VCaP (cell line): ENCODE data around the gene KLHL28.

Experiments
- H3K27ac ChIP-seq: fragments of 450-650 bp; 2 replicates; pipeline ENCODE4 v1.5.1; 2017
- TF ChIP-seq, protein P1 (sequence below): fragments of 450-650 bp; conservative IDR thresholded peaks from 2 replicates; pipeline ENCODE4 v1.5.1; 2017; ENCODE audit warnings: mild to moderate bottlenecking, moderate library complexity

The KLHL28 gene

DNA sequence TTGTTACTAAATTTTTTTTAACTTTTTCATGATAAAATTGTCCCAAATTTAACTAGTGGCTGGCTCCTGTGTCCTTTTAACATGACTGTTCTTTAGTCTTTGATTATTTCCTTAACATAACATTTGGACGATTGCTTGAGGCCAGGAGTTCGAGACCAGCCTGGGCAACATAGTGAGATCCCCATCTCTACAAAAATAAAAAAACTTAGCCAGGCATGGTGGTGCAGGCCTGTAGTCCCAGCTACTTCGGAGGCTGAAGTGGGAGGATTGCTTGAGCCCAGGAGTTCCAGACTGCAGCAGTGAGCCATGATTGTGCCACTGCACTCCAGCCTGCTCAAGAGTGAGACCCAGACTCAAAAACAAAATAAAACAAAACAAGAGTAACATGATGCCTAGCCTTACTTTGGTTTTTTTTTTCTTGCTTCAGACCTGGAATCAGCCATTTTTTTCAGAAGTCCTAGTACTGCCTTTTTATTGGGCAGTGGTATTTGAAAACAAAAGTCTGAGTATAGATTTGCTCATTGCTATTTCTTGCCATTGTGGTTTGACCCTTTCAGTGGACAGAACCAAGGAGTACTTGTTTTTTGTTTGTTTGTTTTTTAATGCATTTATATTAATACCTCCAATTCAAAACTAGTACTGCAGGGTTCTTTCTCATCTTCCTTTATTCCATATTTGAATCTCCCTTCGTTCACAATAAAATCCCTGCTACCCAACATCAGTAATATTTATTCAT, 5.0 kb upstream of the KLHL28 start:
- TF ChIP-seq, protein P1, sequence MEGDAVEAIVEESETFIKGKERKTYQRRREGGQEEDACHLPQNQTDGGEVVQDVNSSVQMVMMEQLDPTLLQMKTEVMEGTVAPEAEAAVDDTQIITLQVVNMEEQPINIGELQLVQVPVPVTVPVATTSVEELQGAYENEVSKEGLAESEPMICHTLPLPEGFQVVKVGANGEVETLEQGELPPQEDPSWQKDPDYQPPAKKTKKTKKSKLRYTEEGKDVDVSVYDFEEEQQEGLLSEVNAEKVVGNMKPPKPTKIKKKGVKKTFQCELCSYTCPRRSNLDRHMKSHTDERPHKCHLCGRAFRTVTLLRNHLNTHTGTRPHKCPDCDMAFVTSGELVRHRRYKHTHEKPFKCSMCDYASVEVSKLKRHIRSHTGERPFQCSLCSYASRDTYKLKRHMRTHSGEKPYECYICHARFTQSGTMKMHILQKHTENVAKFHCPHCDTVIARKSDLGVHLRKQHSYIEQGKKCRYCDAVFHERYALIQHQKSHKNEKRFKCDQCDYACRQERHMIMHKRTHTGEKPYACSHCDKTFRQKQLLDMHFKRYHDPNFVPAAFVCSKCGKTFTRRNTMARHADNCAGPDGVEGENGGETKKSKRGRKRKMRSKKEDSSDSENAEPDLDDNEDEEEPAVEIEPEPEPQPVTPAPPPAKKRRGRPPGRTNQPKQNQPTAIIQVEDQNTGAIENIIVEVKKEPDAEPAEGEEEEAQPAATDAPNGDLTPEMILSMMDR = no peak
- no peak overlapping the region for H3K27ac ChIP-seq

DNA sequence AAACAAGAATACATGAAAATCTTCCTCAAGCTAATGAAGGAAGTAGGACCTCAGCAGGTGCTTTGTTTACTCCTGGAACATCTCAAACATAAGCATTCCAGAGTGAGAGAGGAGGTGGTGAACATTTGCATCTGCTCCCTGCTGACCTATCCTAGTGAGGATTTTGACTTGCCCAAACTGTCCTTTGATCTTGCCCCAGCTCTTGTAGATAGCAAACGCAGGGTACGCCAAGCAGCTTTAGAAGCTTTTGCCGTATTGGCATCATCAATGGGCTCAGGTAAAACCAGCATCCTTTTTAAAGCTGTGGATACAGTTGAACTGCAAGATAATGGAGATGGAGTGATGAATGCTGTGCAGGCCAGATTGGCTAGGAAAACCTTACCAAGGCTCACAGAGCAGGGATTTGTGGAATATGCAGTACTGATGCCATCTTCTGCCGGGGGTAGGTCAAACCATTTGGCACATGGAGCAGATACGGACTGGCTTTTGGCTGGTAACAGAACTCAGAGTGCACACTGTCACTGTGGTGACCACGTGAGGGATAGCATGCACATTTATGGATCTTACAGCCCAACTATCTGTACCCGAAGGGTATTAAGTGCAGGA, 2.1 kb upstream of the KLHL28 start:
- TF ChIP-seq, protein P1 = no peak
- H3K27ac ChIP-seq = no peak overlapping the region

DNA sequence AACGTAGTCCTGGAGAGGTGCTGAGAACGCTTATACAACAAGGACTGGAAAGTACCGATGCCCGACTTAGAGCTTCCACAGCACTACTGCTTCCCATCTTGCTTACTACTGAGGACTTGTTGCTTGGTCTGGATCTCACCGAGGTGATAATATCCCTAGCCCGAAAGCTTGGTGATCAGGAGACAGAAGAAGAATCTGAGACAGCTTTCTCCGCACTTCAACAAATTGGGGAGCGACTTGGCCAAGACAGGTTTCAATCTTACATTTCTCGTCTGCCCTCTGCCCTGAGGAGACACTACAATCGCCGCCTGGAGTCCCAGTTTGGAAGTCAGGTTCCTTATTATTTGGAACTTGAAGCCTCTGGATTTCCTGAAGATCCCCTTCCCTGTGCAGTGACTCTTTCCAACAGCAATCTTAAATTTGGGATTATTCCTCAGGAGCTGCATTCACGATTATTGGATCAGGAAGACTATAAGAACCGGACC, 1.3 kb upstream of the KLHL28 start:
- TF ChIP-seq, protein P1 = no peak
- no peak overlapping the region for H3K27ac ChIP-seq

DNA sequence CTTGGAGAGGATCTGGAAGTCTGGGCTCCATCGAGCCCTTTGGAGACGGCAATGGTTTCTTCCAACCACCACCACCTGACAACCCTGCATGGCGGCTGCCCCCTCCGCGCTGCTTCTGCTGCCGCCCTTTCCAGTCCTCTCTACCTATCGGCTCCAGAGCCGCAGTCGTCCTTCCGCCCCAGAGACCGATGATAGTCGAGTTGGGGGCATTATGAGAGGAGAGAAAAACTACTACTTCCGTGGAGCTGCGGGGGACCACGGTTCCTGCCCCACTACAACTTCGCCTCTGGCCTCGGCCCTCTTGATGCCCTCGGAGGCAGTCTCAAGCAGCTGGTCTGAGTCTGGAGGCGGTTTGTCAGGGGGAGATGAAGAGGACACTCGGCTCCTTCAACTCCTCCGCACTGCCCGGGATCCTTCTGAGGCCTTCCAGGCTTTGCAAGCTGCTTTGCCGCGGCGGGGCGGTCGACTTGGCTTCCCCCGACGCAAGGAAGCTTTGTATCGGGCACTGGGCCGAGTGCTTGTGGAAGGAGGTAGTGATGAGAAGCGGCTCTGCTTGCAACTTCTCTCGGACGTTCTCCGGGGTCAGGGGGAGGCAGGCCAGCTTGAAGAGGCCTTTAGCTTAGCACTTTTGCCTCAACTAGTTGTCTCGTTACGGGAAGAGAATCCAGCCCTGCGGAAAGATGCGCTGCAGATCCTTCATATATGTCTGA, 742 bp upstream of the KLHL28 start:
- H3K27ac ChIP-seq = peak overlapping the region; percentile 97

DNA sequence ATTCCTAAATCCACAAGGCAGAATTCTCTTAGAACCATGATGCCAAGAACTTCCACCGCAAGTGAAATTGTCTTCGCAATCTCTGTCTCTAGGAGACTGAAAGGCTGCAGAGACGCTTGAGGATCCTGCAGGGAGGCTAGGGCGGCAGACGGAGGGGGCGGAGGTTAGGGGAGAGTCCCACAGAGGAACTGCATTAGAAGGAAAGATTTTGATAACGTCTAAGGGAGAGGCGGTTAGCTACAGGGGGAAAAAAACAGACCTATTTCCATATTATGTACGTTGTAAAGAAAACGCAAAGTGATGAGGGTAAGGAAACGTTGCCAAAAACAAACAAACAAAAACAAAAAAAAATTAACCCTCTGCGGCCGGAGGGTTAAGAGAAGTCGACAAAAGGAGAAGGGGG, 595 bp downstream of the KLHL28 start:
- TF ChIP-seq, protein P1 = no peak
- H3K27ac ChIP-seq = peak overlapping the region; percentile 97

More for the DNA sequence above, 742 bp upstream of the KLHL28 start:
- TF ChIP-seq, protein P1 = no peak

DNA sequence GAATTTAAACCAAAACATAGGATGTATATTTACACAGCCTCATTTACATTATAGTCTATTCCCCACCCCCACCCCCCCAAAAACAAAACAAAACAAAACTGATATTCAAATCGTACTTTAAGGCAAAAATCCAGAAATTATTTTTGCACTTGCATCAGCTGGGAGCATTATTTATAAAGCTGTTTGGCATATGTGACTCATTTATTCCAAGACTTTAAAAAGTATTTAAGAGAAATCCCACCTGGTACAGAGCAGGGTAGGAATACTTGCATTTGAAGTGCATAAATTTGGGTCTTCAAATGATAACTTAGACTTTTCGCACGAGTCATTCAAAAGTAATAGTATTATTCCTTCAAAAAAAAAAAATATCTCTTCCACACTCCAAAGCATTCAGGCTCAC, 1.1 kb downstream of the KLHL28 start:
- TF ChIP-seq, protein P1 = no peak
- H3K27ac ChIP-seq = peak overlapping the region; percentile 97

DNA sequence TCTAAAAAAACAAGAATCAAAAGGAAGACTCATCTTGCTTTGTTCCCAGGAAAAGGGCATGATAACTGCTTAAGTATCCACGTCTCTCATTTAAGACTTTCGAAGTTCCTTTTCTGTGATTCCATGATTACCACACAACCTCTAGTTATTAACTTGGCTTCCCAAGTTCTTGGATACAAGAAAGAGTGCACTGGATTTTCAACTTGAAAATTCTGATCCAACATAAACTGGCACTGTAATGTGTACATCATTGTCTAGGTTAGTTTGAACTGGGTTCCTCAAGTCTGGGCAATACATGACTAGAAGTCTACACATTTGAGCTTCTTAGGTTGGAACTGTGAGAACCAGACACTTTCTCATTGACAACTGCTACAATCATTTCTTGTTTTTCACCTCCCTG, 1.6 kb downstream of the KLHL28 start:
- TF ChIP-seq, protein P1 = no peak
- peak overlapping the region; percentile 97 for H3K27ac ChIP-seq
